GM21529 (cell line): ENCODE measurements around the gene GDF2.

Experiments used
- ATAC-seq: cut with Tn5 transposase; IDR thresholded peaks from one replicate; pipeline ENCODE4 v1.9.1; 2021; ENCODE audit not compliant: unreplicated experiment

GDF2 gene

GRCh38 chr10:47366731-47367460 is 44.6 kb downstream of the GDF2 start:
- ATAC-seq, result no peak

- no peak for ATAC-seq
These were observed 45.4 kb downstream of the GDF2 start for GRCh38 chr10:47367646-47368045.

GRCh38 chr10:47368431-47369180 is 46.4 kb downstream of the GDF2 start:
- ATAC-seq, result no peak

GRCh38 chr10:47369251-47369894 is 47.1 kb downstream of the GDF2 start:
- no peak for ATAC-seq

GRCh38 chr10:47370015-47370767 is 47.9 kb downstream of the GDF2 start:
- ATAC-seq, result no peak

GRCh38 chr10:47370878-47371277 is 48.6 kb downstream of the GDF2 start:
- ATAC-seq, result no peak

- ATAC-seq, result no peak
These were observed 49.6 kb downstream of the GDF2 start for GRCh38 chr10:47371629-47372485.

GRCh38 chr10:47372726-47373125 is 50.5 kb downstream of the GDF2 start:
- no peak for ATAC-seq

GRCh38 chr10:47374611-47375536 is 52.6 kb downstream of the GDF2 start:
- no peak for ATAC-seq

GRCh38 chr10:47376522-47377220 is 54.4 kb downstream of the GDF2 start:
- no peak for ATAC-seq
